NCI-H1417 treated with DMSO at 0.1 percent for 48 hours (cell line): ENCODE measurements around the gene ERVH48-1.
"Not testable (repeated sequence)": the region's sequence is repeated elsewhere in the genome, so short reads cannot be mapped to it uniquely, and the experiment has no call there.

Source experiments
- DNase-seq: peaks from one replicate; lab custom pipeline; 2025; lab: John Stamatoyannopoulos, UW

Gene ERVH48-1

DNA sequence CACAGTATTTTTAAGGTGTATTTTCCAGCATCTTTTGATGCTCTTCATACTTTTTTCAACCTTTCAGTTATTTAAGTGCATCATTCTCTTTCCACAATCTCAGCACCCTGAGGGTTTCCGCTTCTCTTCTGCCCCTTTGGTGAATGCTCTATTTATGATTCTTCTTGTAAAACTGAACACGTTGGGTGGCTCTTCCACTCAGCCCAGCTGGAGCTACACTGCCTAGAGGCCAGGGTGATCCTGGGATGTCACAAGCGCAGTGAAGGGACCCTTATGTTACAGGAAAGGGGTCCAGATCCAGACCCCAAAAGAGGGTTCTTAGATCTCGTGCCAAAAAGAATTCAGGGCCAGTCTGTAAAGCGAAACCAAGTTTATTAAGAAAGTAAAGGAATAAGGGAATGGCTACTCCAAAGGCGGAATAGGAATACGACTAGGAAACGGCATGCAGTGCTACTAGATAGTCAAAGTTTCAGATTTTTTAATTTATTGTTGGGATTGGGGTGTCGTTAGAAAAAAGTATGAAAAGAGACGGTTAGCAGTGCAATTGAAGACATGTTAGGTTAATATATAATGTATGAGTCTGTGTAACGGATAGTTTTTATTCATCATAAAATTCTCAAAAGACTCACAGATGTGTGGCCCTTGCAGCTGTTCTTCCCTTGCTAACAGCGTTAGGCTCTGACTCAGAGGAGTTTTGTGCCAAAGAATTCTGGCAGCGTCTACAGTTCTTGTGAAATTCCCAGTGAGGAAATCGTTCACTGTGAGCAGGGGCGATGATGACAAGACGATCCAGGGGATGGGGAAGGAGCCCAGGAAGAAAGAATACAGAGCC lies 14.4 kb upstream of the ERVH48-1 start:
- no peak for DNase-seq

DNA sequence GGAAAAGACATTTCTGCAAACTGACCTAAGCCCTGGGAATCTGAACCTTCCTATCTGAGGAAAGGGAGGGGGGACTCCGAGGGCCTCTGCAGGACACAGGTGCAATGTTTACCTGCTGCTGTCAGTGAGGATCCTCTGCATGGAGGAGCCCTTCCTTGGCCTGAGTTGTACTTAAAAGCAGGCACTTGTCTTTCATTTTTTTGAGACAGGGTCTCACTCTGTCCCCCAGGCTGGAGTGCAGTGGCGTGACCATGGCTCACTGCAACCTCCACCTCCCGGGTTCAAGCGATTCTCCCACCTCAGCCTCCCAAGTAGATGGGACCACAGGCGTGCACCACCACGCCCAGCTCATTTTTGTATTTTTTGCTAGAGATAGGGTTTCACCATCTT lies 13.2 kb upstream of the ERVH48-1 start:
- not testable (repeated sequence) for DNase-seq

DNA sequence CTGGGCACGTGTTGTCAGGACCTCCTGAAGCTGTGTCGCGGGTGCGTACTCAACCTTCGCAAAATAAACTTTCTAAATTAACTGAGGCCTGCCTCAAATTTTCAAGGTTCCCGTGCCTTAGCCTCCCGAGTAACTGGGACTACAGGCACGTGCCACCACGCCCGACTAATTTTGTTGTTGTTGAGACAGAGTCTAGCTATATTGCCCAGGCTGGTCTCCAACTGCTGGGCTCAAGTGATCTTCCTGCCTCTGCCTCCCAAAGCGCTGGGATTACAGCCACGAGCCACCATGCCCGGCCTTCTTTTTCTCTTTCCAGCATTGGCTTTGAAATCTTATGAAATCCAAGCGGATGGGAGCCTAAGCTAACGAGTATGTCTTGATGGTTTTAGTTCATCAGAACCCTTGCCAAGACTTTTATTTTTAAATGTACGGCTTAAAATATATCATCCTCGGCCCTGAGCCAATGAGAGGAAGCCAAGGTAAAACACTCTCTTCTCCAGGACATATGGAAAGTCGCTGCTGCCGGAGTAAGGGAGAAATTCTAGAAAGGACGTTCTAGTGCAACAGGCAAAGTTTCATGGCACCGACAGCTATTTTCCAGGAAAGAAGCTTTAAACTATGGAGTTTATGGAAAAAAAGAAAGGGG lies 12.7 kb upstream of the ERVH48-1 start:
- DNase-seq, result no peak

DNA sequence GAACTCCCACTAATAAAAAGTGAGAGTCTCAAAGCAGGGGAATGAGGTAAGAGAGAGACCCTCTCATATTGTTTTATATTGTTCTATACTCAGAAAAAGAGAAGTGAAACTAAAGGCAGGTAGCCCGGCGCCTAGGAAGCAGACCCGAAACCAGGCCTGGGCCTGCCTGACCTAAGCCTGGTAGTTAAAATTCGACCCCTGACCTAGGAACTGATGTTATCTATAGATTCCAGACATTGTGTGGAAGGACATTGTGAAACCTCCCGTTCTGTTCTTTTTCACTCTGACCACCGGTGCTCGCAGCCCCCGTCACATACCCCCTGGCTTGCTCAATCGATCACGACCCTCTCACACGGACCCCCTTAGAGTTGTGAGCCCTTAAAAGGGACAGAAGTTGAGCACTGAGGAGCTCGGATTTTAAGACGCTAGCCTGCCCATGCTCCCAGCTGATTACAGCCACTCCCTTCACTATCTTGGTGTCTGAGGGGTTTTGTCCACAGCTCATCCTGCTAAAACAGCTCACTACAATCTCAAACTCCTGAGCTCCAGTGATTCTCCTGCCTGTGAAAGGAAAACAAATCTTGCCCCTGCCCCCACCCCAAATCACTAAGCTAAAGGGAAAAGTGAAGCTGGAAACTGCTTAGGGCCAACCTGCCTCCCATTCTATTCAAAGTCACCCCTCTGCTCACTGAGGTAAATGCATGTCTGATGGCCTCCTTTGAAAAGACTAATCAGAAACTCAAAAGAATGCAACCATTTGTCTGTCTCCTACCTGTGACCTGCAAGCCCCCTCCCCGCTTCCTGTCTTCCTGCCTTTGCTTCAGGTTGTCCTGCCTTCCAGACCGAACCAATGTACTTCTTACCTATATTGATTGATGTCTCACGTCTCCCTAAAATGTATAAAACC lies 11.9 kb upstream of the ERVH48-1 start:
- DNase-seq, result not testable (repeated sequence)

DNA sequence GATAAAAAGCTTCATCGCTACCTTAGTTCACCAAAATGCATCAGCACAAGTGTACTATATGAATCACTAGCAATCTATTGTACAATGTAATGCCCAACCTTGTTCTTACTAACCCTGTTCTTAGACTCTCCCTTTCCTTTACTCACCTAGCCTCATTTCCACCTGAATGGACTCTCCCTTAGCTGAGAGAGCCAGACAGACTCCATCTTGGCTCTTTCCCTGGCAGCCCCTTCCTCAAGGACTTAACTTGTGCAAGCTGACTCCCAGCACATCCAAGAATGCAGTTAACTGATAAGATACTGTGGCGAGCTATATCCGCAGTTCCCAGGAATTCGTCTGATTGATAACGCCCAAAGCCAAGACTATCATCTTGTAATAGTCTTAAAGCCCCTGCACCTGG lies 10.9 kb upstream of the ERVH48-1 start:
- DNase-seq, result not testable (repeated sequence)

DNA sequence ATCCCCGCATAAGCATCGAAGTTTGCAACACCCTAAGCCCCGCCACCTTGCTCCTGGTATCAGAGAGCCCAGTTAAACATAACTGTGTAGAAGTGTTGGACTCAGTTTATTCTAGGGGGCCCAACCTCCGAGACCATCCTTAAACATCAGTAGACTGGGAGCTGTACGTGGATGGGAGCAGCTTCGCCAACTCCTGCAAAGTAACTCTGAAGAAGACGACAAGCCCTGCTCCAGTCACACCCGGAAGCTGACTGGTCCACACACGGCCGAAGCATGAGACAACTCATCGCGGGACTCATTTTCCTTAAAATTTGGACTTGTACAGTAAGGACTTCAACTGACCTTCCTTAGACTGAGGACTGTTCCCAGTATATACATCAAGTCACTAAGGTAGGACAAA lies 8.5 kb upstream of the ERVH48-1 start:
- DNase-seq, result not testable (repeated sequence)

DNA sequence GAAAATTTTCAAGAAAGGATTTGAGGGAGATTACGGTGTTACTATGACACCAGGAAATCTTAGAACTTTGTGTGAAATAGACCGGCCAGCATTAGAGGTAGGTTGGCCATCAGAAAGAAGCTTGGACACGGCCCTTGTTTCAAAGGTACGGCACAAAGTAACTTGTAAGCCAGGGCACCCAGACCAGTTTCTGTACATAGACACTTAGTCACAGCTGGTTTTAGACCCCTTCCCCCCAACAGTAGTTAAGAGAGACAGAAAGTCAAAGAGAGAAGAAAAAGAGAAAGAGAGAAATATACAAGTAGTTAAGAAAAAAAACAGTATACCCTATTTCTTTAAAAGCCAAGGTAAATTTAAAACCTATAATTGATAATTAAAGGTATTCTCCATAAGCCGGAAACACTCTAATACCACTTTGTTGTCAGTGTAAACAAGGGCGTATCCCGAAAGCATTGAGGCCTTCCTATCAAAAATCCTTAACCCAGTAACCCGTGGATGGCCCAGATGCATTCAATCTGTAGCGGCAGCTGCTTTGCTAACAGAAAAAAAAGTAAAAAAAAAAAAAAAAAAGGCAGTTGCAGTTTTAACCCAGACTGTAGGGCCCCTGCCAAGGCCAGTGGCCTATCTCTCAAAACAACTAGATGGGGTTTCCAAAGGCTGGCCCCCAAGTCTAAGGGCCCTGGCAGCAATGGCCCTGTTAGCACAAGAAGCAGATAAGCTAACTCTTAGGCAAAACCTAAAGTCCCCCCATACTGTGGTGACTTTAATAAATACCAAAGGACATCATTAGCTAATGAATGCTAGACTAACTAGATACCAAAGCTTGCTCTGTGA lies 7.9 kb upstream of the ERVH48-1 start:
- DNase-seq, result not testable (repeated sequence)

DNA sequence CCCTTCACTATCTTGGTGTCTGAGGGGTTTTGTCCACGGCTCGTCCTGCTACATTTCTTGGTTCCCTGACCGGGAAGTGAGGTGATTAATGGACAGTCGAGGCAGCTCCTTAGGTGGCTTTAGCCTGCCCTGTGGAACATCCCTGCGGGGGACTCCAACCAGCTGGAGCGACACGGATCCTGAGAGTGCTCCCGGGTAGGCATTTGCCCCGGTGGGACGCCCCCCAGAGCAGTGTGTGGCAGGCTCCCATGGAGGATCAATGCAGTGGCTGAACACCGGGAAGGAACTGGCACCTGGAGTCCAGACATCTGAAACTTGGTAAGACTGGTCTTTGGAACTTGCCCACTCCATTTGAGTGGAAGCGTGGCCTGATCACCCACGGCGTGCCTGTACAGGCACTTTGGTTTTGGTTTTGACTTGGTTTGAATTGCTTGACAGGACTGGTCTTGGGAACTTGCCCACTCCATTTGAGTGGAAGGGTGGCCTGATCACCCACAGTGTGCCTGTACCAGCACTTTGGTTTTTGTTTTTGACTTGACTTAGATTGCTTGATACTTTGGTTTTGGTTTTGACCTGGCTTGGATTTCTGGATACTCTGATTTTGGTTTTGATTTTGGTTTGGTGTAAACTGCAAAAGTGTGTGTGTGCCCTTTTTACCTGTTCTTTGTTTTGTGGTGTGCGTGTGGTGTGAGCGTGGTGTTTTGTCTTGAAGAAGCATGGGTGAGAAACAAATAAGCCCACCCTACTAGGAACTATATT lies 7.1 kb upstream of the ERVH48-1 start:
- DNase-seq, result not testable (repeated sequence)

DNA sequence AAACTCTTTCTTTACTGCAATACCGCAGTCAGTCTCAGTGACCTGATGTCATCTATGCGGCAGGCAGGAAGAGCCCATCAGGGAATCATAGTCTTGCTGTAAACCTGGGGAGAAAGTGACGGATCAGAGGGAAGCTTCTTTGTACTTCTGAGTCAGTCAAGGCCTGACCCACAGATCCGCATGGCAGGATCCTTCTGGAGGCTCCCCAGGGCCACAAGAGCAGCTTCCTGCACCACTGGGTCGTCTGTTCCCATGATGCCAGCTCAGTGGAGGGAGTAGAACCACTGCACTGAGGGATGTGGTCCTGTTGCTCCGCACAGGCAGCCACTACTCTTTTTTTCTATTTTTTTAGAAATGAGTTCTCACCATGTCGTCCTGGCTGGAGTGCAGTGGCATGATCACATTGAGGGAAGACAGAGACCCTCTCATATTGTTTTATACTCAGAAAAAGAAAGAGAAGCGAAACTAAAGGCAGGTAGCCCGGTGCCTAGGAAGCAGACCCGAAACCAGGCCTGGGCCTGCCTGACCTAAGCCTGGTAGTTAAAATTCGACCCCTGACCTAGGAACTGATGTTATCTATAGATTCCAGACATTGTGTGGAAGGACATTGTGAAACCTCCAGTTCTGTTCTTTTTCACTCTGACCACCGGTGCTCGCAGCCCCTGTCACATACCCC lies 6.3 kb upstream of the ERVH48-1 start:
- DNase-seq, result no peak

DNA sequence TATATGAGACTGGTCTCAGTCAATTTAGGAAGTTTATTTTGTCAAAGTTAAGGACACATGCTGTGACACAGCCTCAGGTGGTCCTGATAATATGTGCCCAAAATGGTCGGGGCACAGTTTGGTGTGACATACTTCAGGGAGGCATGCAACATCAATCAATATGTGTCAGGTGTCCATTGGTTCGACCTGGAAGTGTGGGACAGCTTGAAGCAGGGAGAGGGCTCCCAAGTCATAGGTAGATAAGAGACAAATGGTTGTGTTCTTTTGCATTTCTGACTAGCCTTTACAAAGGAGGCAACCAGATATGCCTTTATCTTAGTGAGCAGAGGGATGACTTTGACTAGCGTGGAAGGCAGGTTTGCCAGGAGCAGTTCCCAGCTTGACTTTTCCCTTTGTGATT lies 4.5 kb upstream of the ERVH48-1 start:
- no peak for DNase-seq

DNA sequence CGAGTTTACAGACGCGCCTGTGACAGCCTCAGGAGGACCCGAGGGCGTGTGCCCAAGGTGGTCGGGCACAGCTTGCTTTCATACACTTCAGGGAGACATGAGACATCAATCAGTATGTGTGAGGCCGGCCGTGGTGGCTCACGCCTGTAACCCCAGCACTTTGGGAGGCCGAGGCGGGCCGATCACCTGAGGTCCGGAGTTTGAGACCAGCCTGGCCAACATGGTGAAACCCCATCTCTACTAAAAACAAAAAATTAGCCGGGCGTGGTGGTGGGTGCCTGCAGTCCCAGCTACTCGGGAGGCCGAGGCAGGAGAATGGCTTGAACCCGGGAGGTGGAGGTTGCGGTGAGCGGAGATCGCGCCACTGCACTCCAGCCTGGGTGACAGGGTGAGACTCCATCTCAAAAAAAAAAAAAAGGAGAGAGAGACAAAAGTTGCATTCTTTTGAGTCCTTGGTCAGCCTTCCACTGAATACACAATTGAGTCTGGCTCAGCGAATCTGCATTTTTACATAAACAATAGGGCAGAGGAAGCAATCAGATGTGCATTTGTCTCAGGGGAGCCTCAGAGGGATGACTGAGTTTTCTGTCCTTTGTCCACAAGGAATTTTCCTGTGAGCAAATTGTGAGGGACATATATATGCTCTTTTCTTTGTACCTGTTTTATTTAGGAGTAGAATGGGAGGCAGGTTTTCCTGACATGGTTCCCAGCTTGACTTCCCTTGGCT lies 2.2 kb upstream of the ERVH48-1 start:
- not testable (repeated sequence) for DNase-seq

DNA sequence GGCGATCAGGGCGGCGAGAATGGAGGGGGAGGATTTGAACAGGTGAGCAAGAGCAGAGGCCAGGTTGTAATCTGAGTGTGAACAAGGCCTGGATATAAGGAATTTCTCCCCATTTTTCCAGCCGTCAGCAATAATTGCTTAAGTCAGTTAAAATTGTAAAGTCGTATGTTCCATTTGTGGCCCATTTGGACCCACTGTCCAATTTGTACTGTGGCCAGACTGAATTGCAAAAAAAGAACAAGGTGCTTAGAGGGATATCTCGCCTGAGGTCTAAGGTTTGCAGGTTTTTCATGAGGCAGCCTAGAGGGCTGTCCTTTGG lies 1.0 kb downstream of the ERVH48-1 start:
- no peak for DNase-seq

DNA sequence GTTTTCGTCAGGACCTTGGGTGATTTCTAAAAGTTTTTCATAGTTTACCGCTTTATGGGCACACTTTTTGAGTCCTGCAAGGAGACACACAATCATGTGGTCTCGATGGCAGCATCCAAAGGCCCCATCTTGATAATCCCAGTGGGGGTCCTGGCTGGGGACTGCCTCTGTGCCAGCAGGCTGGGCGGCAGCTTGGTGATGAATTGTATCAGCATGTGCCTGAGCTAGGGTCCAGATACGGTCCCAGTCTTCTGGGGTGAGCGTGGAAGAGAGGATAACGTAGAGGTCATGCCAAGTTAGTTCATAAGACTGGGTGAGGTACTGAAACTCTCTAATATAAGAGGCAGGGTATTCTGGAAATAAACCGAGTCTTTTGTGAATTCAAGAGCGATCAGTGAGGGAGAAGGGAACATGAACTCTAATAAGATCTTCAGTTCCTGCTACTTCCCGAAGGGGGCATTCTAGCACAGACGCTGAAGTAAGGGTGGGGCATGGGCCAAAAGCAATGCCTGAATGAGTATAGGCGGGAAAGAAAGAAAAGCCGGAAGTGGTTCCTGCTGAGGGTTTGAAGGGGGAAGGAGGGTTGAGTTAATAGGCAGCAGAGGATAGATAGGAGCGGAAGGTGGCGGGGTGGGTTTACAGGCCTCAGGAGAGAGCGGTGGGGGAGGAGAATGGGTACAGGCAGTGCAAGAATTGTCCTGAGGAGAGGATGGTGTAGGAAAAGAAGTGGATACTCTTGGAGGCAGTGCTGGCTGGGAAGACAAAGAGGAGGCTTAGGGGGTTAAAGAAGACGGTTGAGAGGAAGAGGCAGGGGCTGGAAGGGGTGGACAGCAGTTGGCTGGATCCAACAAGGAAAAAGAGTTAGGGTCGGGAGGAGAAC lies 1.6 kb downstream of the ERVH48-1 start:
- peak; percentile 16 for DNase-seq

DNA sequence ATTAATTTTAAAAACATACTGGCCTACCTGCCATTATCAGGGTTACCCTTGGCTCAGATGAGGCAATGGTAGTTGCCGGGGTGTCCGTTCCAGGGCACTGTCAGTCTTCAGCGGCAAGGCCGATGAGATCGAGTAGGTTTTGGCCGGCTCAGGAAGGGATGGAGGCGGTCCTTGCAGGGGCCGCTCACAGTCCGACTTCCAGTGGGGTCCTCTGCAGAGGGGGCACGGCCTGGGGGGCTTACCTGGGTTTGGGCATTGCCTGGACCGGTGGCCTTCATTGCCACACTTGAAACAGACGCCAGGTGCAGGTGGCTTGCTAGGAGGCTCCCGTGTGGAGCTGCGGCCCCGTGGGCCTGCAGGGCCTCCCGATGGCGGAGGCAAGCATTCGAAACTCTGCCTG lies 2.5 kb downstream of the ERVH48-1 start:
- no peak for DNase-seq

DNA sequence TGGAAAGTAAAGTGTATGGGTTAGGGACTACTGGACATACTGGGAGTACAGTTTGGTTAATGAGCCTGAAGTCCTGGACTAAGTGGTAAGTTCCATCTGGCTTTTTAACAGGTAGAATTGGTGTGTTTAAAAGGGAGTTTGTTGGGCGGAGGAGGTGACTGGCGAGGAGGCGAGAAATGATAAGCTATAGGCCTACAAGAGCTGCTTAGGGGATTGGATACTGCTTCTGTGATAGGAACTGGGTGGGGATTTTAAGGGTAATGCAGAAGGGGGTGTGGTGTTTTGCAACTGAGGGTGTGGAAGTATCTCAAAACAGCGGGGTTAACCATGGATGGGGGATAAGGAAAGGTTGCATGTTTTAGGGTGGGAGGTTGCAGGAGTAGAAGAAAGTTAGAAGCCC lies 3.5 kb downstream of the ERVH48-1 start:
- DNase-seq, result no peak

DNA sequence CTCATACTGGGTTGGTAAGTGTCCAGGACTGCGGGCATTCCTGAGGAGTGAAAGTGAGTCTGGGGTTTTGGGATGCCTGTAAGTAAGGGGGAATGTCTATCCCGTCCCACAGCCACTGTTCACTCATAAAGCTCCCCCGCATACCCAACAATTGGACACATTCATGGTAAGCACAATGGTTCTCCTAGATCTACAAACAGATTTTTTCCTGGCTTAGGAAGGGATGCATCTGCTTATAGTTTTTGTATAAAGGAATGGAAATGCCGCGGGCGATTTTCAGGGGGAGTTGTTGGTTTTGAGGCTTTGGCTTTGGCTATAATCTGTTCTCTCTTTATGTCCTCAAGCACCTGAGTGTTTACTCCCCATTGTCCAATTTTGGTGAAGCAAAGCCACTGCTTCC lies 7.1 kb downstream of the ERVH48-1 start:
- no peak for DNase-seq

DNA sequence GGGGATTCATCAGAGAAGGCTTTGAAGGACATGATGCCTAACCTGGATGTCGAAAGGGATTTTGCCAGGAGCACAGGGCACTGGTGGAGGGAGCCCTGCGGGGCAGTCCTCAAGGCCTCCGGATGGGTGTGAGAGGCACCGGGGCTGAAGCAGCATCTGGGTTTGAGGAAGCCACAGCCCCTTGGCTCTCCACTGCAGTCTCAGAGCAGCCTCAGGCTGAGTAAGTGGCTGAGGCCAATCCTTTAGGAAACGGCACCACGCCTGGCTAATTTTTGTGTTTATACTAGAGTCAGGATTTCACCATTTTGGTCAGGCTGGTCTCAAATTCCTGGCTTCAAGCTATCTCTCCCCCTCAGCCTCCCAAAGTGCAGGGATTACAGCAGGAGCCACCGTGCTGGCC lies 12.0 kb downstream of the ERVH48-1 start:
- no peak for DNase-seq

DNA sequence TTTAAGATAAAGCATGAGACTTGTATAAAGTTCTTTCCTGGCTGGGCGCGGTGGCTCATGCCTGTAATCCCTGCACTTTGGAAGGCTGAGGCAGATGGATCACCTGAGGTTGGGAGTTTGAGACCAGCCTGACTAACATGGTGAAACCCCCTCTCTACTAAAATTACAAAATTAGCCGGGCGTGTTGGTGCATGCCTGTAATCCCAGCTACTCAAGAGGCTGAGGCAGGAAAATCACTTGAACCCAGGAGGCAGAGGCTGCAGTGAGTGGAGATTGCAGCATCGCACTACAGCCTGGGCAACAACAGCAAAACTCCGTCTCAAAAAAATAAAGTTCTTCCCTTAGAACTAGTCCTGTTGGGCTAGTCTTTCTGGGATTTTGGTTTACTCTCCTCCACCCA lies 13.5 kb downstream of the ERVH48-1 start:
- not testable (repeated sequence) for DNase-seq

DNA sequence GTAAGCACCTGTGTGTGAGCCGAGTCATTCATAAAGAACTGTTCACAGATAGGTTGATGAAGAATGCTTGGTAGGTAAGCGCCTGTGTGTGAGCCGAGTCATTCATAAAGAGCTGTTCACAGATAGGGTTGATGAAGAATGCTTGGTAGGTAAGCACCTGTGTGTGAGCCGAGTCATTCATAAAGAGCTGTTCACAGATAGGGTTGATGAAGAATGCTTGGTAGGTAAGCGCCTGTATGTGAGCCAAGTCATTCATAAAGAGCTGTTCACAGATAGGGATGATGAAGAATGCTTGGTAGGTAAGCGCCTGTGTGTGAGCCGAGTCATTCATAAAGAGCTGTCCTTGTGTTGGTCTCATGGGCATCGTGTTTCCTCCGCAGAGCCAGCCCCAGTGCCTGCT lies 16.9 kb downstream of the ERVH48-1 start:
- DNase-seq, result not testable (repeated sequence)
